DND-41 (cell line): ENCODE measurements around the gene SLC43A1.

Source experiments
- ATAC-seq: fragments of 200-7000 bp; cut with Tn5 transposase; 3 replicates; pipeline ENCODE4 v1.9.1; 2021; ENCODE audit warnings: low read depth; ENCODE audit not compliant: insufficient read depth
- DNase-seq: peaks from one replicate; pipeline ENCODE4 v3.0.0-alpha.2; 2020
- H2AFZ ChIP-seq: 2 replicates; pipeline ENCODE4 v1.6.0; 2012; ENCODE audit warnings: low read depth, low read length
- H3K27ac ChIP-seq: 2 replicates; pipeline ENCODE4 v1.5.1; 2012; ENCODE audit warnings: low read length, inconsistent platforms
- H3K27me3 ChIP-seq: fragments of 200-600 bp; sonication (generic); 2 replicates; pipeline ENCODE4 v1.6.0; 2012; ENCODE audit warnings: low read length, mild to moderate bottlenecking, inconsistent platforms; ENCODE audit not compliant: insufficient read depth, poor library complexity
- H3K36me3 ChIP-seq: 2 replicates; pipeline ENCODE4 v1.5.1; 2012; ENCODE audit warnings: low read length, inconsistent platforms; ENCODE audit not compliant: insufficient read depth
- H3K4me1 ChIP-seq: 2 replicates; pipeline ENCODE4 v1.5.1; 2012; ENCODE audit warnings: mild to moderate bottlenecking, low read length; ENCODE audit not compliant: insufficient read depth
- H3K4me2 ChIP-seq: 2 replicates; pipeline ENCODE4 v1.6.0; 2012; ENCODE audit warnings: mild to moderate bottlenecking, moderate library complexity, low read length, inconsistent platforms; ENCODE audit not compliant: insufficient read depth
- H3K4me3 ChIP-seq, 2 experiments: fragments of 200-600 bp in 1 of 2; shearing (Covaris generic) in 1 of 2; 2 replicates each; pipeline ENCODE4 v1.5.1; 2012 to 2016; ENCODE audit warnings: inconsistent platforms in 2 of 2, low read length in 2 of 2, mild to moderate bottlenecking in 2 of 2, low read depth in 1 of 2, moderate library complexity in 1 of 2
- H3K79me2 ChIP-seq: 2 replicates; pipeline ENCODE4 v1.6.0; 2012; ENCODE audit warnings: low read length, inconsistent platforms; ENCODE audit not compliant: insufficient read depth
- H3K9ac ChIP-seq: 2 replicates; pipeline ENCODE4 v1.6.0; 2012; ENCODE audit warnings: low read depth, mild to moderate bottlenecking, inconsistent platforms, low read length, moderate library complexity
- H3K9me3 ChIP-seq: 2 replicates; pipeline ENCODE4 v1.5.1; 2012; ENCODE audit warnings: low read length, moderate library complexity, mild to moderate bottlenecking, inconsistent platforms; ENCODE audit not compliant: insufficient read depth, severe bottlenecking
- H4K20me1 ChIP-seq: 2 replicates; pipeline ENCODE4 v1.6.0; 2012; ENCODE audit warnings: low read length; ENCODE audit not compliant: insufficient read depth
- EZH2 ChIP-seq: IDR thresholded peaks from 3 replicates; pipeline ENCODE4 v1.6.1; 2012; ENCODE audit warnings: borderline replicate concordance, low read depth, mild to moderate bottlenecking, moderate library complexity, low read length, inconsistent platforms; ENCODE audit not compliant: severe bottlenecking
- TF ChIP-seq, protein P1 (sequence below): IDR thresholded peaks from 2 replicates; pipeline ENCODE4 v1.5.1; 2012; ENCODE audit warnings: borderline replicate concordance, low read length, moderate library complexity, mild to moderate bottlenecking; ENCODE audit not compliant: poor library complexity, severe bottlenecking; ENCODE audit errors: extremely low read depth

SLC43A1 gene

DNA sequence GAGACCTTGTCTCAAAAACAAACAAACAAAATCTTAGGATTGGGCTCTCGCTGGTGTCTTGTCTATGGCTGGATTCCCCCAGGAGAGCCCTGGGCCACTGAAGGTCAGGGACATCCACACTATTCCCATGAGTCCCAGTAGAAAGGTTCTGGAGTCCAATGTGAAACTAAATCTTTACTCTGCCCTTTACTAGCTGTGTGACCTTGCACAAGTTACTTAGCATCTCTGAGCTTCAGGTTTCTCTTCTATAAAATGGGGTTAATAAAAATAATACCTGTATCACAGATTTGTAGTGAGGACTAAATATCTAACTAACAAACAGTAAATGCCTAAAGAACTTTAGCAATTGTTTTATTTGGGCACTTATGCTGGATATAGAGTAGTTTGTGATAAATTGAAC is 9.0 kb downstream of the SLC43A1 start:
- ATAC-seq (no peak), DNase-seq (no peak)
- Histone ChIP-seq H3K27me3 (no peaks in the 10 kb centered on the region), H3K79me2 (no peaks in the 10 kb centered on the region), H3K9me3 (no peaks in the 10 kb centered on the region), H3K36me3 (no peaks in the 10 kb centered on the region), H2AFZ (no peak overlapping the region), H3K4me2 (no peak overlapping the region), H3K27ac (no peak overlapping the region), H3K4me3 (no peak overlapping the region), H3K9ac (no peak overlapping the region), H4K20me1 (no peaks in the 10 kb centered on the region), H3K4me1 (no peaks in the 10 kb centered on the region)
- no peak for TF ChIP-seq EZH2
- TF ChIP-seq, protein P1, sequence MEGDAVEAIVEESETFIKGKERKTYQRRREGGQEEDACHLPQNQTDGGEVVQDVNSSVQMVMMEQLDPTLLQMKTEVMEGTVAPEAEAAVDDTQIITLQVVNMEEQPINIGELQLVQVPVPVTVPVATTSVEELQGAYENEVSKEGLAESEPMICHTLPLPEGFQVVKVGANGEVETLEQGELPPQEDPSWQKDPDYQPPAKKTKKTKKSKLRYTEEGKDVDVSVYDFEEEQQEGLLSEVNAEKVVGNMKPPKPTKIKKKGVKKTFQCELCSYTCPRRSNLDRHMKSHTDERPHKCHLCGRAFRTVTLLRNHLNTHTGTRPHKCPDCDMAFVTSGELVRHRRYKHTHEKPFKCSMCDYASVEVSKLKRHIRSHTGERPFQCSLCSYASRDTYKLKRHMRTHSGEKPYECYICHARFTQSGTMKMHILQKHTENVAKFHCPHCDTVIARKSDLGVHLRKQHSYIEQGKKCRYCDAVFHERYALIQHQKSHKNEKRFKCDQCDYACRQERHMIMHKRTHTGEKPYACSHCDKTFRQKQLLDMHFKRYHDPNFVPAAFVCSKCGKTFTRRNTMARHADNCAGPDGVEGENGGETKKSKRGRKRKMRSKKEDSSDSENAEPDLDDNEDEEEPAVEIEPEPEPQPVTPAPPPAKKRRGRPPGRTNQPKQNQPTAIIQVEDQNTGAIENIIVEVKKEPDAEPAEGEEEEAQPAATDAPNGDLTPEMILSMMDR: no peak

DNA sequence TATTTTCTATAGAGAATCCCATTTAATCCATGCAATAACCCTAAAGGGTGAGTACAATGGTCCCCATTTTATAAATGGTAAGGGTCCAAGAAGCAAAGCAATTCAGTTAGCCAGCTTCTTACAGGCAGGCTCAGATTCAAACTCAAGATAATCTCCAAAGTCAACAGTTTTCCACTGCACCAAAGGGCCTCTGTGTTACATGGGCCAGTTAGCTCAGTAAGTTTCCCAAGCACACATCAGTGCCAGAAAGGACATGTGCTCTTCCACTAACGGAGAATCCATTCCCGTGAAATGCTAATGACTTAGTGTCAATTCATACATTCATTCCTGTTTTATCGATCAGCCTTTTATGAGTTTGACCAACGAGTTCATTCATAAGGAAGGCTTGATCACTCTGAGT is 11.0 kb downstream of the SLC43A1 start:
- ATAC-seq (no peak), DNase-seq (no peak)
- H3K4me3 ChIP-seq: no peak overlapping the region
- no peaks in the 10 kb centered on the region for H3K4me1 ChIP-seq
- H3K27me3 ChIP-seq: no peaks in the 10 kb centered on the region
- H3K4me2 ChIP-seq: no peak overlapping the region
- no peak overlapping the region for H2AFZ ChIP-seq
- no peaks in the 10 kb centered on the region for H3K79me2 ChIP-seq
- H3K27ac ChIP-seq: no peak overlapping the region
- H4K20me1 ChIP-seq: no peaks in the 10 kb centered on the region
- H3K9ac ChIP-seq: no peak overlapping the region
- H3K9me3 ChIP-seq: no peaks in the 10 kb centered on the region
- TF ChIP-seq, protein P1: no peak
- TF ChIP-seq EZH2: no peak
- peaks cover 6% of the 10 kb centered on the region; the same call in 1 of the 2 replicates for H3K36me3 ChIP-seq

DNA sequence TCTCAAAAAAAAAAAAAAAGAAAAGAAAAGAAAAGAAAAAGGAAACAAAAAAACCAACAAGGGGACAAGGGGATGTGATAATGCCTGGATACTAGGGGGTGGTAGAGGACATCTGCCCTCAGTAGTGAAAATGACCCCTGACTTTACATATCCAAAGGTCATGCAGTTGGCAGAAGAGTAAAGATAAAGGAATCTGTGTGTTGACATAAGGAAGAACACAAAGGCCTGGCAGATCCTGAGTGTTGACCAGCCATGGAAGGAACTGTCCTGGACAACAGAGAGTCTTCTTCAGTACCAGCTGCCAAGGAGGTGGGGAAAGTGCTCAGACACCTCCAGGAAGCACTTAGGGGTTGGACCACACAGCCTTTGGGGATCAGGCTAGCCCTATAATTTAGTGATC is 12.6 kb downstream of the SLC43A1 start:
- no peaks in the 10 kb centered on the region for H3K27me3 ChIP-seq
- H2AFZ ChIP-seq: no peak overlapping the region
- no peak overlapping the region for H3K27ac ChIP-seq
- H3K4me1 ChIP-seq: no peaks in the 10 kb centered on the region
- no peaks in the 10 kb centered on the region for H3K9me3 ChIP-seq
- H3K4me2 ChIP-seq: no peak overlapping the region
- ATAC-seq (no peak; the same call in 2 of the 3 replicates), DNase-seq (no peak)
- no peaks in the 10 kb centered on the region for H4K20me1 ChIP-seq
- H3K36me3 ChIP-seq: peaks cover 6% of the 10 kb centered on the region; the same call in 1 of the 2 replicates
- H3K79me2 ChIP-seq: no peaks in the 10 kb centered on the region
- TF ChIP-seq, protein P1: no peak
- TF ChIP-seq EZH2: no peak
- no peak overlapping the region for H3K4me3 ChIP-seq
- H3K9ac ChIP-seq: no peak overlapping the region

DNA sequence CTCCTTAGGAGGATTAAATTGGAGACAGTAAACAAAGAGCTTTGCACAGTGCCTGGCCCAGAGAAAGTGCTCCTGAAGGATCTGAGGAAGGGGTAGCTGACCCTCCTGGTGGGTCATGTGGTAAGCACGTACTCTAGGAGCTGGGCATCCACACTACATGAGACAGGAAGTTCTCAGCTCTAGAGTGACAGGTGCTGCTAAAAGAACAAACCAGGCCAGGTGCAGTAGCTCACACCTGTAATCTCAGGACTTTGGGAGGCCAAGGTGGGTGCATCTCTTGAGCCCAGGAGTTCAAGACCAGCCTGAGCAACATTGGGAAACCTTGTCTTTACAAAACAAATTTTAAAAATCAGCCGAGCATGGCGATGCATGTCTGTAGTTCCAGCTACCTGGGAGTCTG is 13.1 kb downstream of the SLC43A1 start:
- H3K9ac ChIP-seq: no peak overlapping the region
- H3K9me3 ChIP-seq: no peaks in the 10 kb centered on the region
- no peaks in the 10 kb centered on the region for H4K20me1 ChIP-seq
- no peaks in the 10 kb centered on the region for H3K79me2 ChIP-seq
- H2AFZ ChIP-seq: no peak overlapping the region
- no peak overlapping the region for H3K4me3 ChIP-seq
- H3K36me3 ChIP-seq: peaks cover 6% of the 10 kb centered on the region; the same call in 1 of the 2 replicates
- H3K4me2 ChIP-seq: no peak overlapping the region
- H3K27me3 ChIP-seq: no peaks in the 10 kb centered on the region
- ATAC-seq (no peak), DNase-seq (no peak)
- TF ChIP-seq EZH2: no peak
- TF ChIP-seq, protein P1: no peak
- H3K27ac ChIP-seq: no peak overlapping the region
- H3K4me1 ChIP-seq: no peaks in the 10 kb centered on the region
